HepG2 (cell line): ENCODE measurements around the gene NES. TPM values are rescaled to one million over a fixed set of nuclear protein-coding genes. Genes with fewer than 3 reads are reported as not detected.
A peak's percentile ranks its signal among the peaks of the same experiment; 100 is the strongest.

Source experiments
- ASH2L ChIP-seq: fragments of 300-600, 200-600 bp; sonication (generic); IDR thresholded peaks from 2 replicates; pipeline ENCODE4 v1.7.0; 2017; ENCODE audit warnings: low read depth, mild to moderate bottlenecking, moderate library complexity, mixed read lengths, low read length; ENCODE audit not compliant: insufficient read length
- BORCS8-MEF2B ChIP-seq: sonication (generic); formaldehyde crosslinking; IDR thresholded peaks from 2 replicates; pipeline ENCODE4 v1.8.0; 2022; ENCODE audit warnings: mild to moderate bottlenecking, missing genetic modification reagents
- HDAC1 ChIP-seq: sonication (generic); formaldehyde crosslinking; IDR thresholded peaks from 2 replicates; pipeline ENCODE4 v1.5.1; 2020; ENCODE audit warnings: mild to moderate bottlenecking, missing genetic modification reagents
- HNRNPK ChIP-seq: fragments of 200-400 bp; formaldehyde crosslinking; IDR thresholded peaks from 2 replicates; pipeline ENCODE4 v1.6.1; 2018; ENCODE audit warnings: low read length, low read depth, moderate library complexity, mild to moderate bottlenecking; ENCODE audit not compliant: poor library complexity, severe bottlenecking
- JUN ChIP-seq: sonication (generic); formaldehyde crosslinking; IDR thresholded peaks from 2 replicates; pipeline ENCODE4 v1.4.0; 2020; ENCODE audit warnings: mild to moderate bottlenecking, missing genetic modification reagents
- MIXL1 ChIP-seq: IDR thresholded peaks from 2 replicates; pipeline ENCODE4 v1.6.1; 2016
- NFRKB ChIP-seq: fragments of 450-650 bp; IDR thresholded peaks from 2 replicates; pipeline ENCODE4 v1.6.1; 2017
- RARA ChIP-seq: IDR thresholded peaks from 2 replicates; pipeline ENCODE4 v1.6.1; 2016; ENCODE audit warnings: missing genetic modification reagents, missing compliant biosample characterization
- RORA ChIP-seq: sonication (generic); formaldehyde crosslinking; IDR thresholded peaks from 2 replicates; pipeline ENCODE4 v1.5.0; 2020; ENCODE audit warnings: mild to moderate bottlenecking, missing genetic modification reagents, moderate library complexity
- SMYD3 ChIP-seq: sonication (generic); formaldehyde crosslinking; IDR thresholded peaks from 2 replicates; pipeline ENCODE4 v1.8.1; 2023; ENCODE audit warnings: mild to moderate bottlenecking, missing genetic modification reagents
- YEATS4 ChIP-seq: sonication (generic); formaldehyde crosslinking; IDR thresholded peaks from 2 replicates; pipeline ENCODE4 v1.4.0; 2020; ENCODE audit warnings: missing genetic modification reagents, borderline replicate concordance
- ZBTB33 ChIP-seq: sonication (generic); formaldehyde crosslinking; IDR thresholded peaks from 2 replicates; pipeline ENCODE4 v1.4.0; 2020; ENCODE audit warnings: missing genetic modification reagents
- ZNF614 ChIP-seq: IDR thresholded peaks from 2 replicates; pipeline ENCODE4 v1.6.1; 2018; ENCODE audit warnings: missing biosample characterization, missing genetic modification reagents, inconsistent platforms, borderline replicate concordance
- ZXDC ChIP-seq: sonication (generic); formaldehyde crosslinking; IDR thresholded peaks from 2 replicates; pipeline ENCODE4 v1.5.0; 2020; ENCODE audit warnings: mild to moderate bottlenecking, missing genetic modification reagents
- polyA plus RNA-seq, 8 experiments: library from polyadenylated mRNA; depleted of rRNA in 3 of 8; stranded (reverse) in 7 of 8; unstranded in 1 of 8; fragments of >200 nt; fragmentation: Illumina TruSeq in 4 of 8; extraction: Trizol in 4 of 8; gene quantifications; 2 replicates each; pipeline versions ENCODE4 v1.2.1 to v1.2.3, GENCODE V29; 2011 to 2016; ENCODE audit warnings: low read depth in 4 of 8, missing spikeins in 1 of 8, mixed read lengths in 1 of 8; ENCODE audit not compliant: insufficient read depth in 1 of 8
- total RNA-seq, 5 experiments: library from RNA; depleted of rRNA; stranded (reverse); fragments of >200 nt; fragmentation: Illumina TruSeq; extraction: Trizol; gene quantifications; 2 replicates each; pipeline ENCODE4 v1.2.3, GENCODE V29; 2016; ENCODE audit warnings: low read depth in 1 of 5
- TF ChIP-seq, protein P1 (sequence below): sonication (generic); formaldehyde crosslinking; IDR thresholded peaks from 2 replicates; pipeline ENCODE4 v1.4.0; 2020; ENCODE audit warnings: missing genetic modification reagents
- TF ChIP-seq, protein P2 (sequence below): sonication (generic); formaldehyde crosslinking; IDR thresholded peaks from 2 replicates; pipeline ENCODE4 v1.5.1; 2020; ENCODE audit warnings: missing genetic modification reagents, mild to moderate bottlenecking, borderline replicate concordance
- TF ChIP-seq, protein P3 (sequence below): fragments of 450-650 bp; IDR thresholded peaks from 2 replicates; pipeline ENCODE4 v1.6.1; 2016
- TF ChIP-seq, protein P4 (sequence below): sonication (generic); formaldehyde crosslinking; IDR thresholded peaks from 2 replicates; pipeline ENCODE4 v1.4.0; 2020; ENCODE audit warnings: missing genetic modification reagents

The NES gene
- total and polyA plus RNA-seq, 2 of the 13 experiments (the other 11 are each of a cell fraction or from before 2014, with no cell fraction given) = 1.7 to 16.6 TPM

DNA sequence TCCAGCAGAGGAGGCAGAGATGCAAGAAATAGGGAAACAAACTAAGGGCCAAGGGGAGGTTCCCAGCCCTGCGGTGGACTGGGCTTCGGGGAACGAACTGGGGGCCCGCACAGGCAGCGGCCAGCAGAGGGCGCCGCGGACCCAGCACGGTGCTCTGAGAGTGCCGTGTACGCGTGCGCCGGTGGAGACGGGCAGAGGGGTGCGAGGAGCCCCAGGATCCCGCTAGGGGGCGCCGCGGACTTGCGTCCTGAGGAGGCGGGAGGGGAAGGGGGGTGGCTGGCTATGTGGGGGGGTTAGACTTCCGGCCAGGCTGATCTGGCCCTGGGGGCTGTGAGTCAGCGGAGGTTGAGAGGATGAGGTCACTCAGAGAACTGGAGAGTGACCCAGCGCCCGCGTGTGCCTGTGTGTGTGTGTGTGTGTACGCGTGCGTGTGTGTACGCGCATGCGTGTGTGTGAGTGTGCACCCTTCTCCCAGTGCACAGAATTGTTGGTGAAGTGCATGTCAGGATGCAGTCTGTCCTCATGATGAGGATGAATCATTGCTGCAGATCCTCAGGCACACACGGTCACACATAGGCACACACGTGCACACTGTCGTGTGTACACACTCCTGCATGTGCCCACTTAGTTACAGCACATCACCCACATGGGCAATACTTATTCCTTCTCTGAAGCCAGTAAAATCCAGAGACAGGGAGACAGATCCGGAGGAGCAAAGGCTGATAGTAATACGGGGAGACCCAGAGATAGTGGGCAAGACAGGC, 17.0 kb downstream of the NES start (continued):
- TF ChIP-seq RORA (no peak), SMYD3 (peak; percentile 71; the same call in 1 of the 2 replicates), ZBTB33 (CRISPR knock-in tag) (peak; percentile 17; the same call in 1 of the 2 replicates), HDAC1 (CRISPR knock-in tag) (peak; percentile 84), BORCS8-MEF2B (CRISPR knock-in tag) (peak; percentile 26; the same call in 1 of the 2 replicates), JUN (CRISPR knock-in tag) (peak; percentile 89), MIXL1 (peak; percentile 35; the same call in 1 of the 2 replicates), RARA (CRISPR knock-in tag) (peak; percentile 77), YEATS4 (CRISPR knock-in tag) (peak; percentile 48; the same call in 1 of the 2 replicates), NFRKB (no peak), ASH2L (peak; percentile 46), ZNF614 (CRISPR knock-in tag) (peak; percentile 76; the same call in 1 of the 2 replicates), ZXDC (CRISPR knock-in tag) (no peak), HNRNPK (peak; percentile 94)
- TF ChIP-seq, protein P1, sequence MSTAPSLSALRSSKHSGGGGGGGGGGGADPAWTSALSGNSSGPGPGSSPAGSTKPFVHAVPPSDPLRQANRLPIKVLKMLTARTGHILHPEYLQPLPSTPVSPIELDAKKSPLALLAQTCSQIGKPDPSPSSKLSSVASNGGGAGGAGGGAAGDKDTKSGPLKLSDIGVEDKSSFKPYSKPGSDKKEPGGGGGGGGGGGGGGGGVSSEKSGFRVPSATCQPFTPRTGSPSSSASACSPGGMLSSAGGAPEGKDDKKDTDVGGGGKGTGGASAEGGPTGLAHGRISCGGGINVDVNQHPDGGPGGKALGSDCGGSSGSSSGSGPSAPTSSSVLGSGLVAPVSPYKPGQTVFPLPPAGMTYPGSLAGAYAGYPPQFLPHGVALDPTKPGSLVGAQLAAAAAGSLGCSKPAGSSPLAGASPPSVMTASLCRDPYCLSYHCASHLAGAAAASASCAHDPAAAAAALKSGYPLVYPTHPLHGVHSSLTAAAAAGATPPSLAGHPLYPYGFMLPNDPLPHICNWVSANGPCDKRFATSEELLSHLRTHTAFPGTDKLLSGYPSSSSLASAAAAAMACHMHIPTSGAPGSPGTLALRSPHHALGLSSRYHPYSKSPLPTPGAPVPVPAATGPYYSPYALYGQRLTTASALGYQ (CRISPR knock-in tag) = no peak
- TF ChIP-seq, protein P2, sequence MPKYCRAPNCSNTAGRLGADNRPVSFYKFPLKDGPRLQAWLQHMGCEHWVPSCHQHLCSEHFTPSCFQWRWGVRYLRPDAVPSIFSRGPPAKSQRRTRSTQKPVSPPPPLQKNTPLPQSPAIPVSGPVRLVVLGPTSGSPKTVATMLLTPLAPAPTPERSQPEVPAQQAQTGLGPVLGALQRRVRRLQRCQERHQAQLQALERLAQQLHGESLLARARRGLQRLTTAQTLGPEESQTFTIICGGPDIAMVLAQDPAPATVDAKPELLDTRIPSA = no peak
- TF ChIP-seq, protein P3, sequence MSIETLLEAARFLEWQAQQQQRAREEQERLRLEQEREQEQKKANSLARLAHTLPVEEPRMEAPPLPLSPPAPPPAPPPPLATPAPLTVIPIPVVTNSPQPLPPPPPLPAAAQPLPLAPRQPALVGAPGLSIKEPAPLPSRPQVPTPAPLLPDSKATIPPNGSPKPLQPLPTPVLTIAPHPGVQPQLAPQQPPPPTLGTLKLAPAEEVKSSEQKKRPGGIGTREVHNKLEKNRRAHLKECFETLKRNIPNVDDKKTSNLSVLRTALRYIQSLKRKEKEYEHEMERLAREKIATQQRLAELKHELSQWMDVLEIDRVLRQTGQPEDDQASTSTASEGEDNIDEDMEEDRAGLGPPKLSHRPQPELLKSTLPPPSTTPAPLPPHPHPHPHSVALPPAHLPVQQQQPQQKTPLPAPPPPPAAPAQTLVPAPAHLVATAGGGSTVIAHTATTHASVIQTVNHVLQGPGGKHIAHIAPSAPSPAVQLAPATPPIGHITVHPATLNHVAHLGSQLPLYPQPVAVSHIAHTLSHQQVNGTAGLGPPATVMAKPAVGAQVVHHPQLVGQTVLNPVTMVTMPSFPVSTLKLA = peak; percentile 93
- TF ChIP-seq, protein P4, sequence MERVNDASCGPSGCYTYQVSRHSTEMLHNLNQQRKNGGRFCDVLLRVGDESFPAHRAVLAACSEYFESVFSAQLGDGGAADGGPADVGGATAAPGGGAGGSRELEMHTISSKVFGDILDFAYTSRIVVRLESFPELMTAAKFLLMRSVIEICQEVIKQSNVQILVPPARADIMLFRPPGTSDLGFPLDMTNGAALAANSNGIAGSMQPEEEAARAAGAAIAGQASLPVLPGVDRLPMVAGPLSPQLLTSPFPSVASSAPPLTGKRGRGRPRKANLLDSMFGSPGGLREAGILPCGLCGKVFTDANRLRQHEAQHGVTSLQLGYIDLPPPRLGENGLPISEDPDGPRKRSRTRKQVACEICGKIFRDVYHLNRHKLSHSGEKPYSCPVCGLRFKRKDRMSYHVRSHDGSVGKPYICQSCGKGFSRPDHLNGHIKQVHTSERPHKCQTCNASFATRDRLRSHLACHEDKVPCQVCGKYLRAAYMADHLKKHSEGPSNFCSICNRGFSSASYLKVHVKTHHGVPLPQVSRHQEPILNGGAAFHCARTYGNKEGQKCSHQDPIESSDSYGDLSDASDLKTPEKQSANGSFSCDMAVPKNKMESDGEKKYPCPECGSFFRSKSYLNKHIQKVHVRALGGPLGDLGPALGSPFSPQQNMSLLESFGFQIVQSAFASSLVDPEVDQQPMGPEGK (CRISPR knock-in tag) = peak; percentile 99
